HT1080 (cell line): ENCODE data around the gene BRME1. TPM values are rescaled to one million over a fixed set of nuclear protein-coding genes. Genes with fewer than 3 reads are reported as not detected.

ENCODE experiments used
- DNase-seq: peaks from one replicate; pipeline ENCODE4 v3.0.0-alpha.2; 2015; ENCODE audit warnings: low read depth
- polyA plus RNA-seq, 2 experiments: library from polyadenylated mRNA; depleted of rRNA; stranded (reverse); fragments of >200 nt; gene quantifications; 2 replicates each; pipeline ENCODE4 v1.2.3, GENCODE V29; 2015
- total RNA-seq: library from RNA; depleted of rRNA; stranded (reverse); fragments of >200 nt; shearing (Covaris generic); gene quantifications from 2 replicates; pipeline ENCODE4 v1.2.3, GENCODE V29; 2014; rRNA removed

BRME1 gene
- 2.0 and 3.3 TPM in 2 replicates for total RNA-seq
- 0.55 and 0.97 TPM in 2 replicates for polyA plus RNA-seq (2015; cell fraction: cytosol; rRNA removed)
- polyA plus RNA-seq (2015; cell fraction: nucleus; rRNA removed), result 3.6 and 4.1 TPM in 2 replicates

DNA sequence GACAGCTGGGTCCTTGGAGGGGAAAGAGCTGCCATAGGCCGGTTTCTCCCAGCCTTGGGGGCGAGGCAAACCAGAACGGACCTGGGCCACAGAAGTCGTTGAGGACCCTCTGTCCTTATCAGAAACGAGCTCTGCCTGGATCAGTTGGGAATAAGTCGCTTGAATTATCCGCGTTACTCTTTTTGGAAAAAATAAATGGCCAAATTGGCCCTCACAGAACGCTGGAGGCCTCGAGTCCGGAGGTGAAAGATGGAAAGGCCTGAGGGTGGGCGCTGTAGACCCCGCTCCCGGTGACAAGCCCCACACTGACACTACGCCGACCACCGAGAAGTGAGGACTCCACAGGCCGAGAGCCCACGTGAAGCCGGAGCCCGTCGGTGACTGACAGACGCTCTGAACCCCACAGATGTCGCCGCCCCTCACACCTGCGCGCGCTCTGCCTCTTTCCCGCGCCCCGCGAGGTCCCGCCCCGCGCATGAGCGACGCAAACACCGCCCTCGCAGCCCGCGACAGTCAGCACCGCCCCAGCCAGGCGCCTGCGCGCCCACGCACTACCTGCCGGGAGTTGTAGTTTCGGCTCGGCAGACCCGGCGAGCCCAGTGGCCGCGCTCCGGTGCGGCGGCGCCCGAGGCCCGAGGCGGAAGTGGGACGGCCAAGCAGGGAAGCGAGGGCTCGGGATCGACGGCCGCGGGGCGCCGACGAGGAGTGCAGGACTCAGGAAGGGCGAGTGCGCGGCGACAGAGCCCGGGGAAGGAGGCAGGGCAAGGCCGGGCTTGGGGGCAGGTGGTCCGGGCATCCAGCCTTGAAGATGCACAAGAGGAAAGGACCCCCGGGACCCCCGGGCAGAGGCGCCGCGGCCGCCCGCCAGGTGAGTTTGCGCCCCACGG is at the start of gene BRME1, which contains the start of gene CC2D1A:
Gene BRME1, minus strand, starts transcription at position 484 of the 887 bp plus-strand sequence. CDS start 1,225 bp downstream, outside the sequence.
Gene CC2D1A, plus strand, starts transcription at position 568 of the 887 bp plus-strand sequence. Its CDS starts 241 bp downstream, at position 809.
- peak; percentile 80 for DNase-seq

DNA sequence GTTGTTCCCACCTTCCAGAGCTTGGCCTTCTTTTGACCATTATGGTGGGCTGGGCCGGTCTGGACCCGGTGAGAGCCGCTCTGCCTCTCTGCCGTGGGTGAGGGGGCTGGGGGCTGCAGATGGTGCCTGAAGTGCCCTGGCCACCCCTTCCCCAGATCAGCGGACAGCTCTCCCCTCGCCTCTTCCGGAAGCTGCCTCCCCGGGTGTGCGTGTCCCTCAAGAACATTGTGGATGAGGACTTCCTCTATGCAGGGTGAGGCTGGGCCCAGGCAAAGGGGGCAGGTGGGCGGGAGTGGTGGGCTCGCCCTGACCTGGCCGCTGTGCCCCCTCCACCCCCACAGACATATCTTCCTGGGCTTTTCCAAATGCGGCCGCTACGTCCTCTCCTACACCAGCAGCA is 48.3 kb upstream of the BRME1 start:
- no peak for DNase-seq

DNA sequence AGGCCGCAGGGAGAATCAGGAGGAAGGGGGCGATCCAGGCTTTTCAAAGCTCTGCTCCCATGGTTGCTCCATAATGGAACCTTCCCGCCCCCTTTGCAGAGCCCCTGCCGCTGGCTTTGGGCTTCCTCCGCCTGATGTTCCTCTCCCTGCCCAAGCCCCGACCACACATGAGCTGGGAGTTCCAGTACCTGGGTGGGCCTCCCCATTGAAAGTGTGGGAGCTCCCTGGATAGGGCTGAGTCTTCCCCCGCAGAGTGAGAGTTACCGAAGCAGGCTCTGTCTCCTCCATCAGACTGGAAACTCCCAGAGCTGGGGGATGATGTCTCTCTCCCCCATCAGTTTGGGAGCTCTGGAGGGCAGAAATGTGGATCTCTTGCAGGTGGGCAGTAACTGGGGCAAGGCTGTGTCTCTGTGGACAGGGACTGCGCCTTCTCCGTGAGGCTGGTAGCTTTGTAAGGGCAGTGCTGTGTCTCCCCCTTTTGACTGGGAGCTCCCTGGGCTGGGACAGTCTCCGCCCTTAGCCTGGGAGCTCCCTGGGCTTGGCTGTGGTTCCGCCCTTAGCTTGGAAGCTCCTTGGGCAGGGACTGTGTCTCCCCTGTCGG is 47.1 kb upstream of the BRME1 start:
- DNase-seq, result peak; percentile 51

DNA sequence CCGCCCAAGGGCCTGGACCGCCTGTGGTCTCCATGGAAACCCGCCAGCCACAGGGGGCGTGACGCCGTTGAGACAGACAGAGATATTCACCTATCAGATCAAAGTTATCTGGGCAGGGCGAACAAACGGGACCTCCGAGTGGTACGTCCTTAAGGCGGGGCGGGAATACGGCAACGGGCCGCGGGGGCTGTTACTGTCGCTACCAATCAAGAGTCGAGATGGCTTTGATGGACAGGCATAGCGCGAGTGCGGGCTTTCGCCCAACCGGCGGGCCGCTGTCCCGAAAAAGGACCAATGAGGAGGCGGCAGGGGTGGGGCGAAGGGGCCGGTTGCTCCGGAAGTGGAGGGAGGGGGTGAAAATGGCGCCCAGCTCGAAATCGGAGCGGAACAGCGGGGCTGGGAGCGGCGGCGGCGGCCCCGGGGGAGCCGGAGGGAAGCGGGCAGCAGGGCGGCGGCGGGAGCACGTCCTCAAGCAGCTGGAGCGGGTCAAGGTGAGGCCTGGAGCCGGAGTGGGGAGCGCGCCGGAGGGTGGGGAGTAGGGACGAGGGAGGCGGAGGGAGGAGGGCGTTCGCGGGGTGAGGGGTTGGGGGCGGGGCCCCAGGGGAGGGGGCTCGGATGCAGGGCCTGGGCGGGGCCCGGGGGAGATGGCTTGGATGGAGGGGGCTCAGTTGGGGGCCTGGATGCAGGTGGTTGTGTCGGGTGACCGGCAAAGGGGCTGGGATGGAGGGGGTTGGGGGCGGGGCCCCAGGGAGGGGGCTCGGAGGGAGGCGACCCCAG is 46.4 kb upstream of the BRME1 start, which contains the start of gene DCAF15:
Gene DCAF15, plus strand, starts transcription at position 356 of the 777 bp plus-strand sequence. Its CDS starts 4 bp downstream, at position 360.
- peak; percentile 99 for DNase-seq

DNA sequence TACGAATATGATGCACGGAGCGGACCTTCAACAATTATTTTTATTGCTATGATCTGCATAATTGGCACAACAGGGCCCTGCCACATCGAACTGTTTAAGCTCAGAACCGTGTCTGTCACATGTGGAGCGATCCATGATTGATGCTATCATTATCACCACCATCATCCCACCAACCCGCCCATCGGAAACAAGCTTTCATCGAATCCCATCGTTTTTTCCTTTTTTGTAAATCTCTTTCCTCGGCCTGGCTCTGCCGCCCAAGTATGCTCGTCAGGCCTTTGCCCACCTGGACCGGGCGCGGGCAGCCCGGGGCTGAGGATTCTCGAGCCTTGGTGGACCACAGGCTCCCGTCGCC is 45.9 kb upstream of the BRME1 start:
- DNase-seq, result no peak

DNA sequence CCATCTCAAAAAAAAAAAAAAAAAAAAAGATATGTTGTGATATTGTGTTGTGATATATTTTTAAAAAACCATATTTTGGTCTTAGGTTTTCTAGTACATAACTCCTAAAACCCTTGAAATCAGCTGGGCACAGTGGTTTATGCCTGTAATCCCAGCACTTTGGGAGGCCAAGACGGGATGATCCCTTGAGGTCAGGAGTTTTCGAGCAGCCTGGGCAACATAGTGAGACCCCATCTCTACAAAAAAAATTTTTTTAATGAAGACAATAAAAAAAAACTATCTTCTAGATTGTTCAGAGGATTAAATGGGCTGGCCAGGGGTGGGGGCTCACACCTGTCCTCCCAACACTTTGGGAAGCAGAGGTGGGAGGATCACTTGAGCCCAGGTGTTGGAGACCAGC is 45.1 kb upstream of the BRME1 start:
- DNase-seq, result no peak

DNA sequence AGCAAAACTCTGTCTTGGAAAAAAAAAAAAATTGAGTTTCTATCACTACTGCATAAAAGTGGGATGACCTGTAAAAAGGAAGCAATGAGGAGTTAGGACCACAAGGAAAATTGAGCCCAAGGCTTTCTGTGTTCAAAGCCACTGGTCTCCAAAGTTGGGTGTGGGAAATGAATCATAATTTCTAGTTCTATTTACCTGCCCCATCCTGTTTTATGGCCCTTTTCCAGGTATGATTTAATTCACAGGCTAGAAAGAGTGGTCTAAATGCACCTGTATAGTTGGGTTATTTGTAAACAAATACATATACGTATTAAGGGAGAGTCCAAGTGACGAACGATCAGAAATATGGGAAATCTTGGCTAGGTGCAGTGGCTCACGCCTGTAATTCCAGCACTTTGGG is 40.5 kb upstream of the BRME1 start:
- no peak for DNase-seq

DNA sequence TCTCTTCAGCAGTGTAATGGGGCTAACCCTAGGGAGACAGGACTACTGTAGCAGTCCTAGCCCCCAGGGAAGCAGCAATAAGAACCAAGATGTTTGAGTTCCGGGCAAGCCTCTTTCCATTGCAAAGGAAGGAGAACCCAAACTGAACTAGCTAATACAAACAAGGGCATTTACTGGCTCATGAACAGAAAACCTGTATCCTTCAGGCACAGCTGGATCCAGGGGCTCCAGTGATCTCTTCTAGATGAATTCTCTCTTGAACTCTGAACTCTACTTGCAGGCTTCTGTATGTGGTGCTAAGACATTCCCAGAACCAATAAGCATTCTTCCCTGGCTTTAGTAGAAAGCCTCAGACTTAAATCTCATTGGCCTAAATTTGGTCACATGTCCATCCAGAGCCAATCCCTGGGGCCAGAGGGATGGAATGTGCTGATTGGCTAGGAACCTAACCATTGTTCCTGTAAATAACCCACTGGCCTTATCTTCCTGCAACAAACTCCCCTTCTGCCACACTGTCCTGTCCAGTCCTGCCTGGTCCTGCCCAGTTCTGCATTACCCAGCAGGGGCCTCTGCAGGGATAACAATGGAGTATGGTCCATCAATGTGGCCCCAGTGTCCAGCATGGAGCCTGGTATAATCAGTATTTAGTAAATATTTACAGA is 36.2 kb upstream of the BRME1 start:
- peak; percentile 11 for DNase-seq

DNA sequence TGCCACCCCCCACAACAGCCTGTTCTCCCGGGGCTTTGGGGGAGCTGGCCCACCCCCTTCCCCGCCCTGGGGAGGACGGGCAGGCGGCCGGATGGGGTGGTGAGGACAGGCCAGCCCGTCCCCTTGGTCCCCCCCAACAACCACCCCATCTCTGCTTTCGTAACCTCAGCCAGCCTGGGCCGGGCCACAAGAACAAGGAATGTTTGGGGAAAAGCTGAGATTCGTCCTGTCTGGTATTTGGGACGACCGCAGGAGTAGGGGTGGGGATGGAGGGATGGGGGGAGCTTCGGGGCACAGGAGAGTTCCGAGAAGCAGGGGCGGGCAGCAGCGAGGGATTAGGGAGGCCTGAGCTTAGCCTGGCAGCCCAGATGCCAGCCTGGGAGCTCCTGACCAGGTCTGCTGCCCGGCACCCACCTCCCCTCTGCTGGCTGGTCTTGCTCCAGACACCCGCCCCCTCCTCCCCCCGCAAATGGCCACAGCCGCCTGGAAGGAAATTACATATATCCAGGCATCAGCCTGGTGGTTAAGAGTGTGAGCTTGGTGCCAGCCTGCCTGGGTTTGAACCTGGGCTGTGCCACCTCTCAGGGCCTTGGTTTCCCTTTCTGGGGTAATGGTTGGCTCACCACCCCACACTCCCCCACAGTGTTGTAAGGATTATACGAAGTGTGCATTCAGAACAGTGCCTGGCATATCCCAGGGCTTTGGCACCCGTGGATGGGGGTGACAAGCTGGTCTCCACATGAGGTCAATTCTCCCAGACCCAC is 32.6 kb upstream of the BRME1 start, which contains the start of gene PODNL1:
Gene PODNL1, minus strand, starts transcription at position 117 of the 764 bp plus-strand sequence. CDS start 236 bp downstream, outside the sequence.
- peak; percentile 31 for DNase-seq

DNA sequence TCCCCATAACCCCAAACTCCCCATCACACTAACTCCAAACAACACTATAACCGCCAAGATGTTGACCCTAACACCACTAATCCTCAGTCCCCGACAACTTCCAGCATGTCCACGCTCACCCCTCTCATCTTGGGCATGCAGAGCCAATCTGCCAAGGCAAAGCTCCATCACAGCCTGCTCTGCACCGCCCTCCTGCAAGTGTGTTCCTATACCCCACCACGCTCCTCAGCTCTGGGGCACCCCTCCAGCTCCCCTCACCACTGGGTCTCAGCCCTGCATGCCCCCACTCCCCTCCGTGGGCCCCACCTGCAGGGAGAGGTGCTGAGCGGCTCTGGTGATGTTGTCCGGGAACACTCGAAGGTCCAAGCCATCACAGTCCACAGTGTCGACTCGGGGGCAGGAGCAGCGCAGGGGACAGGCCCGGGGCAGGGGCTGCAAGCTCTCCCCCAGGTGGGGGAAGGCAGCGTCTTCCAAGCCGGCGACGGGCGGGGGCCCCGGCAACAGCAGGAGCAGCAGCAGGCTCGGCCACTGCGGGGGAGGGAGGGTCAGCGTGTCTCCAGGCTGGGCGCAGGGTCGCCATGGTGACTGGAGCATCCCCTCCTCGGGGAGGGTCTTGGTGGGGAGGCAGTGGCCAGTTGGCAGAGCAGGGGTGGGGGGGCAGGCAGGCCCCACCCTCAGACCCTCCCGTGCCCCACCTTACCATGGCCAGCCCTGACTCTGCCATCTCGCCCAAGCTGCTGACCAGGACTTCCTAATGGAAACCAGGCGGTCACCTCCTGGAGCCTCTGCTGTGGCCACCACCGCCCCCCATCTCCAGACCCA is 31.8 kb upstream of the BRME1 start:
- DNase-seq, result no peak

DNA sequence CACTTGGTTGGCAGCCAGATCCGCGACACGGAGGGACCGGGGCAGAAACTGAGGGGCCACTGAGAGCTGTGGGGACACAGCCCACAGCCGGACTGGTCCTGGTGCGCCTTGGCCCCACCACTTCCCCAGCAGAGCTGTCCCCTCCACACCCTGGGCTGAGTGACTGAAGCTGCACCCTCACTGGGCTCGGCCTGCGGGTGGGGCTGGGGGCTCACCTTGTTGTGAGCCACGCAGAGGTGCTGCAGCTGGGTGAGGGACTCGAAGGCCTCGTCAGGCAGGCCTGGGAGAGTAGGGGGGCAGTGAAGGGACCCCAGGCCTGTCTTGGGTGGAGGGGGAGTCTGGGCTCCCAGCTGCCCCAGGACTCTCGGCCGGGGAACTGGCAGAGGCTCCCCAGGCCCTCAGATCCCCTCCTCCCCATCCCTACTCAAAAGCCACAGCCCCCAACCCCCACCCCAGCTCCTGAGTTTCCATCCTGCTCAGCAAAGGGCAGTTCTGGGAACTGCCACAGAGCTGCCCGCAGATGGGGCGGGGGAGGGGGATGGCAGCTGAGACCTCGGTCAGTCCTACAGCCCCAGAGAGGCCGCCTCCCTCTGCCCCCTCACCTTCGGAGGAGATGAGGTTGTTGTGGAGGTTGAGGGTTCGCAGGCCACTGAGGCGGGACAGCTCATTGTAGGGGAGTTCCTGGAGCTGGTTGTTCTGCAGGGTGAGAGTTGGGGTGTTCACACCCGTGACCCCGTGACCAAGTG is 30.0 kb upstream of the BRME1 start:
- DNase-seq, result no peak

DNA sequence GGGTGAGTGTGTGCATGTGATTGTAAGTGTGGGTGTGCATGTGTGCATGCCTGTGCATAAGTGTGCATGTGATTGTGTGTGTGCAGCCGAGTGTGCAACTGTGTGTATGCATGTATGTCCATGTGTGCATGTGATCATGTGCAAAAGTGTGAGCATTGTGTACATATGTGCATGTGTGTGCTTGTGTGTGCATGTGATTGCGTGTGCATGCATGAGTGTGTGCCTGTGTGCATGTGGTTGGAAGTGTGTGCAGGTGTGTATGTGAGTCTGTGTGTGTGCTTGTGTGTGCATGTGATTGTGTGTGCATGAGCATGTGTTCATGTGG is 28.8 kb upstream of the BRME1 start:
- DNase-seq, result no peak

DNA sequence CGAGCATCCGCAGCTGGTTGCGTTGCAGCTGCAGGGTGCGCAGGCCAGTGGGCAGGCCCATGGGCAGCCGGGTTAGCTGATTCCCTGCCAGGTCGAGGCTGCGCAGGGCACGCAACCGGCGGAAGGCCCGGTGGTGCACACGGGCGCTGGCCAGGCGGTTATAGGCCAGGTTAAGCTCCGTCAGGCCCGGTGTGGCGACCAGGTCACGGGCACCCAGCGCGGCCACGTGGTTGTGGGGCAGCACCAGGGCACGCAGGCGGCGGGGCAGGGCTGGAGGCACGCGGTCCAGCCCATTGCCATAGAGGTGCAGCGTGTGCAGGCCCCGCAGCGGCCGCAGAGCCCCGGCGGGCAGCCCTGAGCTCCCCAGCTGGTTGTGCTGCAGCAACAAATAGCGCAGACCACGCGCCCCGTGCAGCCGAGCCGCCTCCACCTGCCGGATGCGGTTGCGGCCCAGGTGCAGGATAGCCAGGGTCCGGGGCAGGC is 27.0 kb upstream of the BRME1 start:
- DNase-seq, result no peak

DNA sequence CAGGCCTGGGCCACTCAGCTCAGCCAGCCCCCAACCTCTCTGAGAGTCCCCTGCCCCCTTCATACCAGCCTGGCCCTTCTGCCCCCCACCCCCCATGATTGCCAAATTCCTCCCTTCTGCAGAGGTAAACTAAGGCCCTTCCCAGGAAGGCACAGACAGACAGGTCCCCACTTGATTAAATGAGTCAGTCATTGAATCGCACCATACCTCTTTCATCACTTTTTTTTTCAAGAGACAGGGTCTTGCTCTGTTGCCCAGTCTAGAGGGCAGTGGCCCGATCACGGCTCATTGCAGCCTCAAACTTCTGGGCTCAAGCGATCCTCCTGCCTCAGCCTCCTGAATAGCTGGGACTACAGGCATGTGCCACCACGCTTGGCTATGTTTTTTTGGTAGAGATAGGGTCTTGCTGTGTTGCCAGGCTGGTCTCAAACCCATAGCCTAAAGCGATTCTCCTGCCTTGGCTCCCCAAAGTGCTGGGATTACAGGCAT is 26.3 kb upstream of the BRME1 start:
- DNase-seq, result no peak

DNA sequence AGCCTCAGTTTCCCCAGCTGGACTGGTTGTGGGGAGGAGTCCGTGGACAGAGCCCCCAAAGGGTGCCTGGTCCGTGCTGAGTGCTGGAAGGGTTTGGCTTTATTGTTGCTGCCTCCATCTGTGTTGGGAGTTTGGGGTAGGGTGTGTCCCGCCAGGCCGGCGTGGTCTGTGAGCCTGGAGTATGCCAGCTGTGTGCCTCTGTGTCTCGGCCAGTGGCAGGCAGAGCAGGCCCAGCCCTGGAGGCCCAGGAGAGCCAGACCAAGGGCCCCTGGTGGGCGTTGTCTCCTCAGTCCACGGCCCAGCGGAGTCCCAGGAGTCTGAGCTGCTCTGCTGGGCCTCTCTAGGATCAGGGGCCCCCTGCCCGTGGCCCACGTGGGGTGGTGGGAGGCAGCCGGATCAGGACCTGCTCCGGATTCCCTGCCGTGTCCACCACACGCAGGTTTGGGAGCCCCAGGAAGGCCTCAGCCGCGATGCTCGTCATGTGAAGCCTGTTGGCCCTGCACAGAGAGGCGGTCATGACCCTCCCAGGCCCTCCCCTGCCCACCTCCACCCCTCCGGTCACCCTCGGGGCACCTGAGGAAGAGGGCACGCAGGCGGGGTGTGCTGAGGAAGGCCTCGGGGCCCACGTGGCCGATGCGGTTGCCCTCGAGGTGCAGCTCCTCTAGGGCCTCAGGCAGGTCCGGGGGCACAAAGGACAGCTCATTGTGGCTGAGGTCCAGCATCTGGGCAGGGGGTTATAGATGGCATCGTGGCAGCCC is 25.7 kb upstream of the BRME1 start:
- no peak for DNase-seq

DNA sequence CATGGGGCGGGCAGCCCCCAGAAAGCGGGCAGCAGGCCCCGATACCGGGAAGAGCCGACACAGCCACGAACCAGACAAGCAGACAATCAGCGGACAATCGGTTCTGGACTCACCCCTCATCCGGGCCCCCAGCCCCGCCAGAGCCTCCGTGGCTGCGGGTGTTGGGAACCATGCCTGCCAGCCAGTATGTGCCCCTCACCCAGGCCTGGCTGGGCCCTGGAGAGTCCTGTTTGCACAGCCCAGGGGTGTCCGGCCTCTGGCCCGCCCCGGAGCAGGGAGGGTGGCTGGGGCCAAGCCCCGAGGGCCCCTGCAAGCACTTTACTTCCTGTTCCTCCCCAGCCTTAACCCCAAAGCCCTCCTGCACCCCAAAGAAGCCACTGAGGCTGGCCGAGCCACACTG is 24.5 kb upstream of the BRME1 start:
- DNase-seq, result no peak

DNA sequence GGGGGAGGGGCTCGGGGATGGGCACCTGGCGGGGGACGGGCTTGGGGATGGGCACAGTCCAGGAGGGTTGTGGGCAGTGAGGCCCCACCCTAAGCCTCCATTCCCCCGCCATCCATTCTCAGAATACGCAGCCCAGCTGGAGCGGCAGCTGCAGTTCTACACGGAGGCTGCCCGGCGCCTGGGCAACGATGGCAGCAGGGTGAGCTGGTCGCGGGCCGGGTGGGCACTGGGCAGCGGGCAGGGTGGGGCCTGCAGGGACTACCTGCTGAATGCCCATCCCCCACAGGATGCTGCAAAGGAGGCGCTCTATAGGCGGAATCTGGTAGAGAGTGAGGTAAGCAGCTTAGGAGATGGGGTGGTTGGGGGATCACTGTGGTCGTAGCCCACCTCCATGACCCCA is 24.0 kb upstream of the BRME1 start:
- DNase-seq, result no peak

DNA sequence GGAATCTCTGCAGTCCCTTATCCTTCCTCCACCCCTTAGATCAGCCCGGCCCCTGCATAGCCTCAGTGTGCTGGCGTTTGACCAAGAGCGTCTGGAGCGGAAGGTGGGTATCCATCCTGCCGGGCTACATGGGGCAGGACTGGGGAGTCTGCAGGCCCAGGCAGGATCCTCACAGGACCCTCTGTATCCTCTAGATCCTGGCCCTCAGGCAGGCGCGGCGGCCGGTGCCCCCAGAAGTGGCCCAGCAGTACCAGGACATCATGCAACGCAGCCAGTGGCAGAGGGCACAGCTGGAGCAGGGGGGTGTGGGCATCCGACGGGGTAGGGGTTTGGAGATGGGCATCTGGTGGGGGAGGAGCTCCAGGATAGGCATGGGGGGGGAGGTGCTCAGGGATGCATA is 23.4 kb upstream of the BRME1 start:
- DNase-seq, result no peak
